Measurements from ENCODE around the gene MMEL1.
"Not testable (repeated sequence)": the region's sequence is repeated elsewhere in the genome, so short reads cannot be mapped to it uniquely, and the experiment has no call there.

GRCh38 chr1:2551544-2551943, 81.3 kb downstream of the MMEL1 start:
- TF ChIP-seq EZH2phosphoT487 (IDR thresholded peaks at IDR 0.05; ENCODE audit: low read length); EZH2 (optimal IDR thresholded peaks at IDR 0.05; ENCODE audit: low read depth, low read length); CTCF (IDR thresholded peaks at IDR 0.05; ENCODE audit: low read length): not testable (repeated sequence)
